GM21390 (cell line): Measurements from ENCODE around the gene LRIT2.
"Not testable (repeated sequence)": the region's sequence is repeated elsewhere in the genome, so short reads cannot be mapped to it uniquely, and the experiment has no call there.

Source experiments
- ATAC-seq: cut with Tn5 transposase; IDR thresholded peaks from one replicate; pipeline ENCODE4 v1.9.1; 2021; ENCODE audit not compliant: unreplicated experiment

The LRIT2 gene

GRCh38 chr10:84185526-84186175 lies 39.7 kb downstream of the LRIT2 start:
- ATAC-seq = no peak

- no peak for ATAC-seq
These were observed 40.8 kb downstream of the LRIT2 start for GRCh38 chr10:84184517-84184916.

DNA sequence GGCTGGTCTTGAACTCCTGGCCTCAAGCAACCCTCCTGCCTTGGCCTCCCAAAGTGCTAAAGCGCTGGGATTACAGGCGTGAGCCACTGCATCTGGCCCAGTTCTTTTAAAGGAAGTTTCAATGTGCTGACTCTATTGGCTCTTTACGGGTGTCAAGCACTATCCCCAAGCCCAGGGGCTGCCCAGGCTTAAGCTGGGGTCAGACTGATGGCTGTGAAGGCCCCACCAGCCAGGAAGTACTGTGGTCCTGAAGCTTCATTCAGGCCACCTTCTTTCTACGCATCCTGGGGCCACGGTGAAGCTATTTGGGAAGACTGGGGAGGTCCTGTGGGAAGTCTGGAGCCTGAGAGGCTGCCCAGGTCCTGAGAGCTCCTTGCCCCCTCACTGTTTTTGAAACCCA lies 43.7 kb downstream of the LRIT2 start:
- no peak for ATAC-seq

DNA sequence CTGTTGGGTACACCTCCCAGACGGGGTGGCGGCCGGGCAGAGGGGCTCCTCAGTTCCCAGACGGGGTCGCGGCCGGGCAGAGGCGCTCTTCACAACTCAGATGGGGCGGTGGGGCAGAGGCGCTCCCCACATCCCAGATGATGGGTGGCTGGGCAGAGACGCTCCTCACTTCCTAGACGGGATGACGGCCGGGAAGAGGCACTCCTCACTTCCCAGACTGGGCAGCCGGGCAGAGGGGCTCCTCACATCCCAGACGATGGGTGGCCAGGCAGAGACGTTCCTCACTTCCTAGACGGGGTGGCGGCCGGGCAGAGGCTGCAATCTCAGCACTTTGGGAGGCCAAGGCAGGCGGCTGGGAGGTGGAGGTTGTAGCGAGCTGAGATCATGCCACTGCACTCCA lies 45.0 kb downstream of the LRIT2 start:
- not testable (repeated sequence) for ATAC-seq

DNA sequence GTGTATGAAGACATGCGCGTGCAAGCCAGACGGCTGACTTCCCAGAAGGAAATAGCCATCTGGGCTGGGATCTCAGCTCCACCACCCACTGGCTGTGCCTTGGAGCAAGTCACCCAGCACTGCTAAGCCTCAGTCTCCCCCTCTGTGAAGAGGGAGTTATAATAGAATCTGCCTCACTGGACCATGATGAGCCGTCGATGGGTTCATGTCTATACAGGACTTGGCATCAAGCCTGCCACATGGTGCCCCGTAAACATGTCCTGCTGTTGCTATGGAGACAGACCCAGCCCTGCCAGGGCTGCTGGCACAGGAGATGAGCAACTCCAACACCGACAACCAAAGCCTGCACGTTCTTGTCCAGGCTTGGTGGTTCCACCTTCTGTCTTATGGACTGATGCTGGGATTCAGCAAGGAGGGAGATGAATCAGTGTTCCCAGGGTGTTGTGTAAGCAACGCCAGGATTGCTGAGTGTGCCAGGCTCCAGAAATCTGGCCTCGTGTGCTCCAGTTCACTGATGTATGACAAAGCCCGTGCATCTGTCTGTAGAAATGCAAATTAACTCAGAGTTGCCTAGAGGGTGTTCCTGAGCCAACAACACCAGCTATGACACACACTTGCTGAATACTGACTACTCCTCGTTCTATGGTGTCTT lies 46.2 kb downstream of the LRIT2 start:
- peak; percentile 93 for ATAC-seq

GRCh38 chr10:84178160-84178609 lies 47.2 kb downstream of the LRIT2 start:
- ATAC-seq = no peak

- ATAC-seq = peak; percentile 48
These were observed 47.7 kb downstream of the LRIT2 start for GRCh38 chr10:84177541-84178141.

- no peak for ATAC-seq
These were observed 48.4 kb downstream of the LRIT2 start for GRCh38 chr10:84176836-84177474.

DNA sequence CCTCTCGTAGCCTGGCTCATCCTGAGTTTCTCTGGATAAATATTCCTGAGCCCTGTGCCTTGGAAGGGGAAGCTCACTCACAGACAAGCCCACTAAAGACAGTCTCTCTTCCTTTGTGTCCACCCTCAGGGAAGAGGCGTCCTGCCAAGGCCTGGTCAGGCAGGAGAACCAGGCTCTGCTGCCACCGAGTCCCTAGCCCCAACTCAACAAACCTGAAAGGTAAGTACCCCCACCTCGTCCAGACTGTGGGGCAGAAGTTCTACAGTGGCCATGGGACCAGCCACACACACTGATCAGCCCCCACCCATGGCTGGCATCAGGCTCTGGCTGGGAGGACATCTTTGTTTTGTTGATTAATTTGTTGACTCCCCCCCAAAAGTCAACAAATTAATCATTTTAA lies 49.0 kb downstream of the LRIT2 start:
- no peak for ATAC-seq

GRCh38 chr10:84175436-84175835 lies 49.9 kb downstream of the LRIT2 start:
- no peak for ATAC-seq

- ATAC-seq = peak; percentile 26
These were observed 51.8 kb downstream of the LRIT2 start, which contains the start of gene GPR15LG for GRCh38 chr10:84173501-84173929. TSS of gene GPR15LG (plus strand) at chr10:84173801. CDS start at chr10:84173852, 51 bp downstream.

GRCh38 chr10:84172467-84173356 lies 52.6 kb downstream of the LRIT2 start:
- ATAC-seq = peak; percentile 62

- peak; percentile 34 for ATAC-seq
These were observed 53.5 kb downstream of the LRIT2 start for GRCh38 chr10:84171700-84172466.

DNA sequence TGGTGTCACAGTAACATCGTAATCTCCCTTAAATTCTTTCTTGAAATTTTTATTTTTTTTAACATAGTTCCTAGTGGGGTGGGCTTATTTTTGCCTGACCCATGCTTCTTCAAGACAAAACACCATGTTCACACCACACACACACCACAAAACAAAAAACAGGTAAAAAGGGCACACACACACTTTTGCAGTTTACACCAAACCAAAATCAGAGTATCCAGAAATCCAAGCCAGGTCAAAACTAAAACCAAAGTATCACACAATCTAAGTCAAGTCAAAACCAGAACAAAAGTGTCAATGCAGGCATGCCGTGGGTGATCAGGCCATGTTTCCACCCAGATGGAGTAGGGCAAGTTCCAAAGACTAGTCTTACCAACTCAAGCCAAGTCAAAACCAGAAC lies 54.1 kb downstream of the LRIT2 start:
- ATAC-seq = not testable (repeated sequence)
